DMS53 treated with DMSO at 0.1 percent for 48 hours (cell line): Measurements from ENCODE around the gene TTC9.

Source experiments
- DNase-seq: peaks from one replicate; lab custom pipeline; 2025; ENCODE audit not compliant: unreplicated experiment; lab: John Stamatoyannopoulos, UW

The TTC9 gene

DNA sequence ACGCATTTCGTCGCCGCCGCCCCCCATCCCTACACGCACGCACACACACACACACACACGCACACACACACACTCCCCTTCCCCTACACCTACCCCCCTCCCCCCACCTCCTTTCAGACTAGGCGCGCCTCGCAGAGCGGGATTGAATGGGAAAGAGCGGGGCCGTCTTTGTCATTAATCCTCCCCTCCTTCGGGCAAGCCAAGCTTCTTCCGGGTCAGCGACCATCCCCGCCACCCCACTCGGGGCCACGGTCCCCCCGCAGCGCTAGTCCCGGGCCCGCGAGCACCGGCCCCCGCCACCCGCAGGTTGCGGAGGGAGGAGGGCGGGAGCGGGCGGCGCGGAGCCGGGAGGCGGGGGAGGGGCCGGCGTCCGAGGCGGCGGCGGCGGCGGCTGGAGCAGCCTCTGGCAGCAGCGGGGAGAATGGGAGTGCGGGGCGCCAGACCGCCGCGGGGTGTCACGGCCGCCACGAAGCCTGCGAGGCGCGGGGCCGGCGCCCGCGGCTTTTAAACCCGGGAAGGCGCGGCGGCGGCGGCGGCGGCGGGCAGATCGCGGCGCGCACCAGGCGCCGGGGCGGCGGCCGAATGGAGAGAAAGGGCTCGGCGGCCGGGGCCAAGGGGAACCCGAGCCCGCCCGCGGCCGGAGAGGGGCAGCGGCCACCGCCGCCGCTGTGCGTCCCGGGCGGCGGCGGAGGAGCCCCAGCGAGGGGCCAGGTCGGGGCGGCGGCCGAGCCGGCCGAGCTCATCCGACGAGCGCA, at the start of gene TTC9:
TTC9 (plus strand) TSS at position 369 of the 755 bp plus-strand sequence; CDS start at position 583, 214 bp downstream.
- DNase-seq, result no peak

DNA sequence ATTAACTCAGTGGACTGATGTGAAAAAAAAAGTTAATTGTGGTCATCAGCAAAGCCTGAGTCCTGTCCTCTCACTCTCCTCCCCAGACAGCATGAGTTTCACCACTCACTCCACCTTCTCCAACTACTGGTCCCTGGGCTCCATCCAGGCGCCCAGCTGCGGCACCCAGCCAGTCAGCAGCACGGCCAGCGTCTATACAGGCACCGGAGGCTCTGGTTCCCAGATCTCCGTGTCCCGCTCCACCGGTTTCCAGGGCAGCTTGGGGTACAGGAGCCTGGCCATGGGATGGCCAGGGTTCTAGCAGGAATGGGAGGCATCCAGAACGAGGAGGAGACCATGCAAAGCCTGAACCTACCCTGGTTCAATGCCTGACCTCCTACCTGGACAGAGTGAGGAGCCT, 47.3 kb upstream of the TTC9 start:
- no peak for DNase-seq

DNA sequence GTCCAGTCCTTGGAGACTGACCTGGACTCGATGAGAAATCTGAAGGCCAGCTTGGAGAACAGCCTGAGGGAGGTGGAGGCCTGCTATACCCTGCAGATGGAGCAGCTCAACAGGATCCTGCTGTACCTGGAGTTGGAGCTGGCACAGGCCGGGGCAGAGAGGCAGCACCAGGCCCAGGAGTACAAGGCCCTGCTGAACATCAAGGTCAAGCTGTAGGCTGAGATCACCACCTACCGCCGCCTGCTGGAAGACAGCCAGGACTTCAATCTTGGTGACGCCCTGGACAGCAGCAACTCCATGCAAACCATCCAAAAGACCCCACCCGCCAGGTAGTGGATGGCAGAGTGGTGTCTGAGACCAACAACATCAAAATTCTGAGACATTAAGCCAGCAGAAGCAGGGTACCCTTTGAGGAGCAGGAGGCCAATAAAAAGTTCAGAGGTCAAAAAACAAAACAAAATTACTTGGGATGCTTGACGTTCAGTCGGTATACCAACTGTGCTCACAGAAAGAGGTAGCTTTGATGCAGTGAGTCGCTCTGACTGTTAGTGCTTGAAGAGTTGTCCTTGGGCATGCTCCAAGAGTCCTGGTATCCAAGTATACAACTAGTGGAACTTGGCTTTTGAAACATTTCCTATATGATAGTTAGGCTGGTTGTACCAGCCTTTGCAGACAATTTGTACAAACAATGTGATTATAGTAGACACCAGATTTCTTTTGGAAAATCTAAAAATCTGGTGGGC, 46.1 kb upstream of the TTC9 start:
- DNase-seq, result no peak

DNA sequence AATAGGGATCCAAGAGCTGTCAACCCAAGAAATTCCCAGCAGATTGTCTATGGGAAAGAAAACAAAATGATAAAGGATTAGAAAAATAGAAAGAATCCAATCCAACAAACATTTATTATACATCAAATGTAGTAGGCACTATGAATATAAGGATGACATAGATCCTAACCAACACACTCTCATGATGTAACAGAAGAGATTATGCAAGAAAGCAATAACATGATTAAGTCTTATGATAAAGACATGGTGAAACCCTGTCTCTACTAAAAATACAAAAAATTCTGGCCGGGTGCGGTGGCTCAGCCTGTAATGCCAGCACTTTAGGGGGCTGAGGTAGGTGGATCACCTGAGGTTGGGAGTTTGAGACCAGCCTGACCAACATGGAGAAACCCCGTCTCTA, 44.0 kb upstream of the TTC9 start:
- DNase-seq, result no peak

DNA sequence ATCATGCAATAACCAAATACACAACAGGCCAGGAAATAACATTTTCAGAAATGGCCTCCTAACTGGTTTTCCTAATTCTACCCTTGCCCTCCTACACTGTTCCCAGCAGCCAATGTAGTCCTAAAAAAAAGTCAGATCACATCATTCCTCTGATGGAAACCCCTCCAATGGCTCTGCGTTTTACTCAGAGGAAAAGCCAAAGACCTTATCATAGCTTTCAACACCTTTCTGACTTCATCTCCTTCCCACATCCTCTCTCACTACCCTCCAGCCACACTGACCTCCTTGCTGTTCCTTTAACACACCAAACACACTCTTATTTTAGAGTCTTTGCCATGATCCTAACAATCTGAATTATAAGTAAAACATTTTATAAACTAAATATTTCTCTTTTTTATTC, 42.4 kb upstream of the TTC9 start:
- no peak for DNase-seq

DNA sequence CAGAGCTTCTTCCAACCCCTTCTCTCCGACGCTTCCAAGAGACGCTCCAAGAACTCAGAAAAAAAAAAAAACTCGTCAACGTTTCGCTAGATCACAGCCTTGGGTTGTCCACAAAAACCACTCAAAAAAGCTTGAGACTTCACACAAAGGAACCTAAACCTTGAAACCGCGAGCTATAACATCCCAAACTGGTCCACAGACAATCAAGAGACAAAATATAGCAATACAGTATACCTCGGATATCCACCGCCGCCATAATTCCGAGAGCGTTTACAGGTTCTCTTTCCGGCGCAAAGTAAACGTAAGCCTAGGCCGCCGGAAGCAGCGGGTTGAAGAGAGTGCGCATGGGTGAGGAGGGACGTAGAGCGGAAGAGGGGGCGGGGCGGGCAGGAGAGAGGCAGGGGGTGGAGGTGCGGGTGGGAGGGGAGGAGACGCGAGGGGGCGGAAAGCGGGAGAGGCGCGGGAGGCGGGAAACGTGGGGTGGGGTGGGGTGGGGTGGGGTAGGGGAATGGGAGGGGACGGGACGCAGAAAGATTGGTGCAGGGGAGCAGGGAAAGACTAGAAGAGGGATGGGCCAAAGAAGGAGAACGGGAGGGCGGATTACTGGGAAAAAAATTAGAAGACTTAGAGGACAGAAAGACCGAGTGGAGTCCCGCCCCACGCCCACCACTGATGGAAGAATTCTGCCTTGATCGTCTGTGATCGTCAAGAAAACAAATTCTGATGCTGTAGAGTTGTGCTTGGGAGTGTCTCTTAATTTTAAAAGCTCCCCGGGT, 41.1 kb upstream of the TTC9 start, which contains the start of gene MED6:
MED6 (minus strand) TSS at position 274 of the 776 bp plus-strand sequence; CDS start at position 256, 18 bp downstream.
- peak; percentile 73 for DNase-seq

DNA sequence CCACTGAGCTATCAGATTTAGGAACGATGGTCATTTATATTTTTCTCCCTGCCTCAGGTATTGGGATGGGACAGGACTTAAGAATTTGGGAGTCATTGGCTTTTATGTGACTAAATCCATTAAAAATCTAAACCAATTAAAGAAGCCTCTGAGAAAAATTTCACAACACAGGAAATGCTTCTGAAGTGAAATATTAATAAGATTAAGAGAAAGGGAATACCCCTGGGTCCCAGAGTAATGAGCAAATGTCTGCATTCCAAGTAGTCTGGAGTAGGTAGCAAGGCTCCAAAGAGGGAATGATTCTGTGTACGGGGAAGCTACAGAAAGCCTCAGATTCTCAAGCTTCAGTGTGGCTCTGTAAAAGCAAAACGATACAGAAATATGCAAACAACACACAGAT, 40.6 kb upstream of the TTC9 start:
- no peak for DNase-seq

DNA sequence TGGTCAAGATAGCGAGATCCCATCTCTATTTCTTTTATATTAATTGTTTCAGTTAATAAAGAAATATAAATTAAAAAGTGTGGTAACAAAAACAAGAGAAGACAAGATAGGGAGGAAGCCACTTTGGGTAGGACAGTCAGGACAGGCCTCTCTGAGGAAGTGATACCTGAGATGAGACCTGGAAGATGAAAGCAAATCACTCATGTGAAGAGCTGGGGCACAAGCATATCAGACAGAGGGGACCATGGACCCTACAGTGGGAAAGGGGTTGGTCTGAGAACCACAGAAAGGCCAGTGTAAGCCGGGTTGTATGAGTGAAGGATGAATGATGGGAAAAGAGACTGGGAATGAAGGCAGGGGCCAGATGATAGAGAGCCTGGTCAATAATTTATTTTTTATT, 39.5 kb upstream of the TTC9 start:
- no peak for DNase-seq

DNA sequence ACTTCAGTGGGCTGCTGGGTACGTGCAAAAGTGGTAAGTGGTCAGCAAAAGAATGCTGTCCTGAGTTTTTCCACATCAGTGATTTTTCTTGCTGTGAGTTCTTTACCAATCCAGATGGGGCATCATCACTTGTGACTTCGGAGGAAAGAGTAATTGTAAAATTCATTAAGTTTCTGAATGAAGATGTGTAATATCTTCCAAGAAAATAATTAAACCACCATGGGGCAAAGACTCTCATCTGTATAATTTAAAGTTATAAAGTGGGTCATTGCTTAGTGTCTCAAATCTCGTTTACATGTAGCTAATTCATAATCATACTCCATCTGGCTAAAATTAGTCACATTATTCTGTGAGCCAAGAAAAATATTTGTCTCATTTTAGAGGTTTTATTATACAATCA, 30.5 kb upstream of the TTC9 start:
- no peak for DNase-seq

DNA sequence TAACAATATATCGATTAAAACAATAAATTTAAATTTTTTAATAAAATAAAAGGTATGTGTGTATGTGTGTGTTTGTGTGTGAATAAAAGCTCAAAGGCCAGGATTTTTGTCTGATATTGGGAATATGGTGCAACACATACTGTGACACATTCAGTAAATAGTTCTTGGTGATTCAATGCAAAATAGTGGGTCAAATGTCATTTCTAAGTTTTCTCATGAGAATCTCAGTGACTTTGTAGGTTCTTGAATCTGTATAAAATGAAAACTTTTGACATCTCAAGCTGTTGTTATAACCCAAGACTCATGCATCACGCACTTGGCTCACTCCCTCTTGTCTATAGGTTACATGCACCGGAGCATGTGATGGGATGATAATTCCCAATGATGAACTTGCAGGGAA, 25.1 kb upstream of the TTC9 start:
- DNase-seq, result no peak

DNA sequence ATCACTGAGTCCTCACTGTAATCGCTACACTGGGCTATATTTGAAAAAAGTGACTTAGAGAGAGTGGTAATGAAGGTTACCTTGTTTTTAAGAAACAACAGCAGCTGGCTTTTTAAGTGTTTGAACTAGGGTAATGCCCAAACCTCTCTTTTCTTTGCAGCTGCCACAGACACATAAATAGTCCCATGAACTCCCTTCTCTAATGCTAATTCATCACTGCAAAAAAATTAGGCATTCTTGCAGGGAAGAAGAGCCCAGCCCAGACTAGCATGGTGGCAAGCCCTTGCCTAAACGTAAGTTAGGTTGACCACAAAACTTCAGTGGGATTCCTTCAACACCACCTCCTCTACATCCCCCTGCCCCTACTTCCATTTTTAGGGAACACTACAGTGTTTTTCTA, 23.4 kb upstream of the TTC9 start:
- DNase-seq, result no peak

DNA sequence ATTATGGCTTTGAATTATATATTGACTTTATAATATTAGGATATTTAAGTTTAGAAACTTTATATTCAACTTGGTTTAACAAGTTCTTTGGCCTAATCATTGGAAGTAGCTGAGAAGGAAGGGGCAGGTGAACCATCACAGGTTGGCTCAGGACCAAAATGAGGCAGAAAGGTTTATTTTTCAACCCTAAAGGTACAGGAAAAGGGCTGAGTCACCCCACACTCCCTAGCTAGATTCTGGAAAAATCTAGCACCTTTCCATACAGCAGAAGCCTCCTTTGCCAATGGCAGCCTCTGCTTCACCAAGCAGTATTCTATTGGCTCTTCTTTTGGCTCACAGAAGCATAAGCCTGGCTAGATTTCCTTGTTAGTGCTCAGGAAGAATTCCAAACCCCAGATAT, 22.0 kb upstream of the TTC9 start:
- no peak for DNase-seq

DNA sequence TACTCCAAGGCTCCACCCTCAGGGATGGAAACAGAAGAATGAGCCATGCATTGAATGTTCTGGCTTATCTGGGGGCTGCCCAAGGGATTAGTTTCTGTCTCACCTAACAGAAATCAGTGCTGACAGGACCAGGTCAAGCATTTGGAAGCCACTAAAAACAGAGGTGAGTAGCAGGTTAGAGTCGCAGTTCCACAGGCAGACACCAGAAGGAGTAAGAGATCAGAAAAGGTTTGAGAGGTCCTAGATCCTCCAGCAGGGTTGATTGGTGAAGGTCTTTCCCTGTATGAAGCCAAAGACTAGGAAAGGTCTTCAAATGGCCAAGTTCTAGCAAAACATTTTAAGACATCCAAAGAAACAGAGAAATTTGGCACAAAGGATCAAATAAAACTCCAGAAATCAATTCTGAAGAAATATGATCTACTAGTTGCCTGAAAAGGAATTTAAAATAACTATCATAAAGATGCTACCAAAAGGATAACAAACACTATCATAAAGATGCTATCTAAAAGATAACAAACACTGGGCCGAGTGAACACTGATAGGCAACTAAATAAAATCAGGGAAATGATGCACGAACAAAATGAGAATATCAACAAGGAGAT, 19.5 kb upstream of the TTC9 start:
- DNase-seq, result peak; percentile 42

DNA sequence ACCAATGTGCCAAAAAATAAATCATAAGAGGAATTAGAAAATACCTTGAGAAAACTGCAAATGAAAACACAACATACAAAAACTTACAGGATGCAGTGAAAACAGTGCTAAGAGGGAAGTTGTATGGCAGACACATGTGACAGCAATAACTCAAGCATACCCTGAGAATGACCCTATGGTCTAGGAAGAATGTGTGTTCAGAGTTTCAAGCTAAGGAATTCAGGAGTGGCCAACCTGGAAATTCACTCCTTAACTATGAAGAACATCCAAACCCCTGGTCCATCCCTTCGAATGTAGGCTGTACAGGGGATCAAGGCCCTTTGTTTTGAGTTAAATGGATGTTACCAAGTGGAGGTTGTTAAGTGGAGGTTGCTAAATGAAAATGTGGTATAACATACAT, 16.7 kb upstream of the TTC9 start:
- DNase-seq, result no peak

DNA sequence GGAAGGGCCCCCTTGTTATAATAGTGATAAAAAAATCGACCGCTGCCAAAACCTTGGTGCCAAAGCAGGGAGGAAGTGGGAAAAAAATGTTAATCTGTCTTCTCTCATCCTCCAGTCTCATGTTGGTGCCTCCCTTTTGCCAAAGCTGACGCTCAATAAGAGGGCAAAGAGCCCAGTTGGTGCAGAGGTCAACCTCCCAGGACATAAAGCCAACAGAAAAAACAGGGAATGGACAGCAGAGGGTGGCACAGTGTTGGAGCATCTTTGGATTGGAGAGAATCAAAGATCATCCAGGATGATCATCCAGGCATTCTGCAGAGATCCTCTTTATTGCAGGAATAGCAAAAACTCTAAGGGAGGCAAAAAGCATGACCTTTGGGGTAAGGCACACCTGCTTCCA, 9.8 kb upstream of the TTC9 start:
- no peak for DNase-seq

DNA sequence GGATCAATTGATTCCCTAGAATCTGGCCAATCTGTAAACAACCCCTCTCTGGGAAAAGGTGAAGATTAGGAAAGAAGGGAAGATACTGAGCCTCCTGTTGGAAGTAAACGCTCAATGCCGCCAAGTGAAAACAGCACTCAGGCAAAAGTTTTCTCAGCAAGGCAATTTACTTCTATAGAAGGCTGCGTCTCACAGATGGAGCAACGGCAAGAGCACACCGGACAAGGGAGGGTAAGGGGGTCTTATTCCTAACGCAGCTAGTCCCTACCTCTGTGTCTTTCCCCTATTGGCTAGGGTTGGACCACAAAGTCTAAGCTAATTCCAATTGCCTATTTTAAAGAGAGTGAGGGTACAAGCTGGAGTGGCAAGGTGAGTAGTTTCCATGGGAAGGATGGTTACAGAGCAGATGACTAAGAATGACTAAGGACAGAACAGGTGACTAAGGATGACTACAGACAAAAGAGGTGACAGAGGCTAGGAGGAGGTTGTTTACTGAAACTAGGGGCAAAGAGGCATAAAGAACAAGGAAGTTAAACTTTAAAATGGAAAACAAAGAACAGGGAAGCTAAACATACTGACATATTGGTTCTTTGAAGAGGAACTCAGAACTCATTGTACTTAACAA, 5.6 kb upstream of the TTC9 start:
- DNase-seq, result peak; percentile 30

DNA sequence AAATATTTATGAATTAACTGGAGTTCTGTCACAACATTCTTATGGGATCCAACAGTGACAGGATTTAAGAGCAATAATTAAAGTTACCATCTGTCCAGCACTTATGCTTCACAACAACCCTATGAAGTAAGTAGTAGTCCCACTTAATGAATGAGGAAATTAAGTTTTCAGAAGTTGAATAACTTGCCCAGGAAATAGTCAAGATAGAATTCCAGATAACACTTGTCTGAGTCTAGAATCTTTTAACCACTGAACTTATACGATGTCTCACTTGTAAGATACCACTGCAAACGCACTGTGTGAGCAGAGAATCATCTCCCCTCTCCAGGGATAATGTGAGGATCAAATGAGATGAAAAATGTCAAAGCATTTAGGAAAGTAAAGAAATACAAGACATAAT, 3.3 kb upstream of the TTC9 start:
- DNase-seq, result no peak

DNA sequence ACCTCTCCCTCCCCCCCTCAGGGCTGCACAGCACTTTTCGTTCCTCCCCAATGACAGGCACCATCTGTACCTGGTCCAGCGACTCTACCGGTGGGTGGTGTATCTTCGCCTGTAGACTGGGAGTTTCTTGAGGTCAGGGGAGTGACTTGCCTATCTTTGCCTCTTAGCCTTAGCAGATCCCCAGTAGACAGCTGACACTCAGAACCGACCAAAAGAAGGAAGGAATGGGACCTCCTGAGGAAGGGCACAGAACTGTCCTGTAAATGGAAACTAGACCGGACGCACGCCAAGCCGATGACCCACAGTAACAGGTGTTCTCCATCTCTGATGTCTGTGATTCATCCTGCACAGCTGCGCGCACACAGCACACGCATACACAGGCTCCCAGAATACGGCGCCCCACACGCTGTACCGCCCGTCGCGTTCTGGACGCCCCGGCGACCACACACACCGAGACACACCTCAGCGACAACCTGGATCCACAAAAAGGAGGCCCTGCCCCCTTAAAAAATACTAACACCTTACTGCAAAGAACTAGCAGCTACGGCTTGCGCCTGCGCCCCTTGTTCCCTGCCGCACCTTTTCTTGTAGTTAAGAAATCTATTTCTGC, 673 bp upstream of the TTC9 start:
- DNase-seq, result peak; percentile 58

DNA sequence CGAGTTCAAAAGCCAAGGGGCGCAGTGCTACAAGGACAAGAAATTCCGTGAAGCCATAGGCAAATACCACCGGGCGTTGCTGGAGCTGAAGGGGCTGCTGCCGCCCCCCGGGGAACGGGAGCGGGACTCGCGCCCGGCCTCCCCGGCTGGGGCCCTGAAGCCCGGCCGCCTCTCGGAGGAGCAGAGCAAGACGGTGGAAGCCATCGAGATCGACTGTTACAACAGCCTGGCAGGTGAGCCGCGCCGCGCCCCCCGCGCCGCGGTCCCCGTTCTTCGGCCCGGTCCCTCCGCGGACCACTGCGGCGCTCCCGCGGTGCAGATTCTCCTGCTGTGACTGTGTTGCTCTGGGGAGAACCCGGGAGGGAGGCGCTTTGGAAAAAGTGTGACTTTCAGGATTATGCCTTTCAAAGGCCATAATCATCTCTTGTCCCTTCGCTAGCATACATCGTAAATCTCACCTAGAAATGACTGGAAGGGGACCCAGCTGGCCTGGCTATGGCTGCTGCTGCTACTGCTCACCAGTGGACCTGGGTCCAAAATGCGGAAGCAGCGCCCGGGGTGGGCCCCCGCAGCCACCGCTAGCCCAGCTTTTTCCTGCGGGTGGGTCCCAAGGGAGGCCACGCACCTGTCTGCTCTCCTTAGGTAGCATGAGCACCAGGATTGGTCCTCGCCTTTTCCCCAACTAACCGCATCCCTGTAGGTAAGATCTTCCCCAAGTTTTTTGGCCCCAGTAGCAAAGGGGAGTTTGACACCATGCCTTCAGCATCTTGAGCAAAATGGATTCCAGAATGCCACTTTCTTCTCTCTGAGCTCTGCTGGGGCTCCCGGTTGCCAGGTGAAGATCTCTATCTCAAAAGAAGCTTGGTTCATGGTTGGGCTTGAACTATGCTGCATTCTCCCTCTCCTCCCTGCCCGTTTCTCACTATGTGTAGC, 853 bp downstream of the TTC9 start:
- DNase-seq, result no peak
